Right cardiac atrium (tissue), 5 donors: ENCODE data around the gene TMEM106A. TPM values are rescaled to one million over a fixed set of nuclear protein-coding genes. Genes with fewer than 3 reads are reported as not detected.
"Not testable (repeated sequence)": the region's sequence is repeated elsewhere in the genome, so short reads cannot be mapped to it uniquely, and the experiment has no call there.

Experiments
- ATAC-seq, 2 donors: fragments of 200-7000 bp; cut with Tn5 transposase; one replicate each; pipeline versions ENCODE4 v1.8.0 to v1.9.1; 2020; ENCODE audit warnings: moderate library complexity in 2 of 2, mild to moderate bottlenecking in 1 of 2
- DNase-seq, 3 donors: peaks; one replicate each; pipeline ENCODE4 v3.0.0-alpha.2; 2020
- H3K27ac ChIP-seq: one replicate; pipeline ENCODE4 v1.5.1; 2013; ENCODE audit warnings: mild to moderate bottlenecking, low read length, control low read depth, moderate library complexity
- H3K27me3 ChIP-seq: one replicate; pipeline ENCODE4 v1.6.1; 2013; ENCODE audit not compliant: control insufficient read depth, insufficient read depth
- H3K4me1 ChIP-seq: one replicate; pipeline ENCODE4 v1.6.1; 2013; ENCODE audit warnings: low read length; ENCODE audit not compliant: control insufficient read depth, insufficient read depth
- H3K4me3 ChIP-seq: one replicate; pipeline ENCODE4 v1.5.1; 2013; ENCODE audit warnings: low read length, control low read depth
- H3K9me3 ChIP-seq: one replicate; pipeline ENCODE4 v1.6.1; 2013; ENCODE audit warnings: low read length; ENCODE audit not compliant: control insufficient read depth
- WGBS: extraction: QIAGEN DNeasy Blood & Tissue Kit; methylation state at CpG from one replicate; pipeline ENCODE4 v1.1.7; 2013; 5-methylcytosine and 5-hydroxymethylcytosine counted together
- intact Hi-C, 4 donors: fragments of 100-400 bp; cut with DNase I; formaldehyde crosslinking; loops; one replicate each; pipeline versions ENCODE4 v1.11.0 to v1.14.0; 2022 to 2023
- polyA plus RNA-seq: library from polyadenylated mRNA; stranded (reverse); fragments of 200-250 nt; gene quantifications from one replicate; pipeline ENCODE4 v1.2.3, GENCODE V29; 2013
- total RNA-seq, 4 donors: library from RNA; stranded (reverse); fragmentation: NEBNext Ultra II Directional; extraction: Animal tissue kit (Norgen Biotek cat#: 25700); gene quantifications; one replicate each; pipeline ENCODE4 v1.2.1, GENCODE V29; 2021
- donor health status: healthy with polysubstance abuse.
- donor health status: DM: no; HTN: yes; CAD: no.
- donor health status: DM: no; HTN: no; CAD: no.
- donor health status: DM: no; HTN: yes; CAD: no; lungs with severe emphysema.
- donor health status: DM: yes; HTN: yes; CAD: no.

Gene TMEM106A
- total and polyA plus RNA-seq, 5 donors, result 2.8 to 8.7 (median 6.4) TPM

GRCh38 chr17:43216369-43216761, 4.7 kb downstream of the TMEM106A start:
- DNase-seq, result no peak
- no peak for ATAC-seq
- no peaks in the 10 kb centered on the region for H3K9me3 ChIP-seq
- intact Hi-C loops, result no loop called here
- WGBS, result 88% methylated on average over 4 of the region's 4 CpGs
- no peak overlapping the region for H3K27ac ChIP-seq
- H3K4me3 ChIP-seq, result no peak overlapping the region
- no peaks in the 10 kb centered on the region for H3K27me3 ChIP-seq
- no peaks in the 10 kb centered on the region for H3K4me1 ChIP-seq

- 94% methylated on average over 4 of the region's 4 CpGs for WGBS
- Histone ChIP-seq H3K9me3 (no peaks in the 10 kb centered on the region), H3K4me3 (no peak overlapping the region), H3K27ac (no peak overlapping the region), H3K4me1 (no peaks in the 10 kb centered on the region), H3K27me3 (no peaks in the 10 kb centered on the region)
- no peak for DNase-seq
- no peak for ATAC-seq
- intact Hi-C loops, result no loop called here
Measured at GRCh38 chr17:43216762-43217613, 5.3 kb downstream of the TMEM106A start.

- no peak overlapping the region for H3K27ac ChIP-seq
- H3K9me3 ChIP-seq, result no peaks in the 10 kb centered on the region
- ATAC-seq (no peak), DNase-seq (no peak)
- 96% methylated on average over 2 of the region's 2 CpGs for WGBS
- intact Hi-C loops, result no loop called here
- H3K27me3 ChIP-seq, result no peaks in the 10 kb centered on the region
- H3K4me3 ChIP-seq, result no peak overlapping the region
- no peaks in the 10 kb centered on the region for H3K4me1 ChIP-seq
Measured at GRCh38 chr17:43217614-43218087, 6.0 kb downstream of the TMEM106A start.

- WGBS, result 85% methylated on average over 2 of the region's 2 CpGs
- peak in 1 of 2 donors; percentile 19 for ATAC-seq
- no peak overlapping the region for H3K27ac ChIP-seq
- intact Hi-C loops, result no loop called here
- no peaks in the 10 kb centered on the region for H3K4me1 ChIP-seq
- no peaks in the 10 kb centered on the region for H3K9me3 ChIP-seq
- no peak for DNase-seq
- no peak overlapping the region for H3K4me3 ChIP-seq
- no peaks in the 10 kb centered on the region for H3K27me3 ChIP-seq
Measured at GRCh38 chr17:43219001-43219400, 7.3 kb downstream of the TMEM106A start.

GRCh38 chr17:43219746-43220380, 8.2 kb downstream of the TMEM106A start:
- intact Hi-C loops, result no loop called here
- Histone ChIP-seq H3K27me3 (no peaks in the 10 kb centered on the region), H3K4me3 (no peak overlapping the region), H3K4me1 (no peaks in the 10 kb centered on the region), H3K27ac (no peak overlapping the region), H3K9me3 (no peaks in the 10 kb centered on the region)
- no peak for DNase-seq
- 68% methylated on average over 8 of the region's 8 CpGs for WGBS
- no peak for ATAC-seq

- Histone ChIP-seq H3K27me3 (no peaks in the 10 kb centered on the region), H3K27ac (no peak overlapping the region), H3K4me1 (no peaks in the 10 kb centered on the region), H3K4me3 (no peak overlapping the region), H3K9me3 (no peaks in the 10 kb centered on the region)
- WGBS, result 79% methylated on average over 9 of the region's 9 CpGs
- intact Hi-C loops, result no loop called here
- no peak for ATAC-seq
- no peak for DNase-seq
Measured at GRCh38 chr17:43220511-43221125, 8.9 kb downstream of the TMEM106A start.

GRCh38 chr17:43224146-43224705, 12.6 kb downstream of the TMEM106A start:
- DNase-seq, result no peak
- Histone ChIP-seq H3K27me3 (no peaks in the 10 kb centered on the region), H3K4me1 (no peaks in the 10 kb centered on the region), H3K27ac (no peak overlapping the region), H3K9me3 (no peaks in the 10 kb centered on the region), H3K4me3 (no peak overlapping the region)
- 86% methylated on average over 7 of the region's 7 CpGs for WGBS
- ATAC-seq, result no peak
- intact Hi-C loops, result no loop called here

GRCh38 chr17:43226393-43226792, 14.7 kb downstream of the TMEM106A start:
- H3K27ac ChIP-seq, result no peak overlapping the region
- H3K4me3 ChIP-seq, result no peak overlapping the region
- no peaks in the 10 kb centered on the region for H3K27me3 ChIP-seq
- intact Hi-C loops, result no loop called here
- ATAC-seq (no peak), DNase-seq (no peak)
- H3K4me1 ChIP-seq, result no peaks in the 10 kb centered on the region
- H3K9me3 ChIP-seq, result no peaks in the 10 kb centered on the region
- 96% methylated on average over 7 of the region's 7 CpGs for WGBS

- H3K9me3 ChIP-seq, H3K27ac ChIP-seq, intact Hi-C loops, H3K27me3 ChIP-seq, H3K4me1 ChIP-seq, DNase-seq, H3K4me3 ChIP-seq: not testable (repeated sequence)
- ATAC-seq, result peak; percentile 47 to 50
- no CpG with 5 or more reads among the region's 7 CpGs for WGBS
Measured at GRCh38 chr17:43228020-43228782, 16.5 kb downstream of the TMEM106A start, which contains the start of gene CCDC200. Gene CCDC200, minus strand, starts transcription at chr17:43228623. Its CDS starts 69 bp downstream, at chr17:43228554.

GRCh38 chr17:43231205-43232020, 19.7 kb downstream of the TMEM106A start:
- peak; percentile 57 to 68 for ATAC-seq
- WGBS, result 61% methylated on average over 18 of the region's 40 CpGs
- H3K9me3 ChIP-seq, H3K4me3 ChIP-seq, DNase-seq, H3K4me1 ChIP-seq, H3K27me3 ChIP-seq, intact Hi-C loops: not testable (repeated sequence)
- H3K27ac ChIP-seq, result peak overlapping the region; percentile 18
